Progenitor cell of endocrine pancreas (in vitro differentiated cells): ENCODE measurements around the gene COP1. TPM values are rescaled to one million over a fixed set of nuclear protein-coding genes. Genes with fewer than 3 reads are reported as not detected.

ENCODE experiments used
- DNase-seq: peaks from one replicate; pipeline ENCODE4 v3.0.0; 2021; ENCODE audit warnings: low spot score; ENCODE audit not compliant: unreplicated experiment
- H3K27ac Mint-ChIP-seq: 2 replicates; pipeline ENCODE4 v1.8.0; 2021; ENCODE audit warnings: mild to moderate bottlenecking, moderate library complexity, mixed read lengths
- H3K27me3 Mint-ChIP-seq: 2 replicates; pipeline ENCODE4 v1.8.0; 2021; ENCODE audit warnings: mixed read lengths
- H3K36me3 Mint-ChIP-seq: 2 replicates; pipeline ENCODE4 v1.8.0; 2022; ENCODE audit warnings: mixed read lengths; ENCODE audit not compliant: insufficient read depth
- H3K4me1 Mint-ChIP-seq: 2 replicates; pipeline ENCODE4 v1.8.0; 2021; ENCODE audit warnings: low read depth, mixed read lengths
- H3K4me3 Mint-ChIP-seq: 2 replicates; pipeline ENCODE4 v1.8.0; 2021; ENCODE audit warnings: low read depth, mild to moderate bottlenecking, moderate library complexity, mixed read lengths
- H3K9me3 Mint-ChIP-seq: 2 replicates; pipeline ENCODE4 v1.8.0; 2021; ENCODE audit warnings: low read depth, mixed read lengths
- CTCF ChIP-seq: fragments of 200-600 bp; sonication (generic); IDR thresholded peaks from one replicate; pipeline ENCODE4 v1.5.0; 2021; ENCODE audit warnings: antibody characterized with exemption, mild to moderate bottlenecking; ENCODE audit not compliant: unreplicated experiment
- total RNA-seq: library from RNA; stranded (reverse); gene quantifications from 2 replicates; pipeline ENCODE4 v1.2.1, GENCODE V29; 2021

Gene COP1
- total RNA-seq, 1 donor from 2014 or later, result 58.1 TPM

GRCh38 chr1:176227579-176227978 lies 20.5 kb upstream of the COP1 start:
- Mint-ChIP-seq H3K4me3 (no peak overlapping the region), H3K9me3 (peaks cover 3% of the 10 kb centered on the region), H3K36me3 (no peaks in the 10 kb centered on the region), H3K27ac (no peak overlapping the region), H3K27me3 (no peaks in the 10 kb centered on the region), H3K4me1 (peaks cover 6% of the 10 kb centered on the region)
- no peak for DNase-seq
- no peak for TF ChIP-seq CTCF

- TF ChIP-seq CTCF, result no peak
- Mint-ChIP-seq H3K27me3 (no peaks in the 10 kb centered on the region), H3K4me3 (no peak overlapping the region), H3K27ac (peak overlapping the region; percentile 42), H3K4me1 (peaks cover 6% of the 10 kb centered on the region), H3K9me3 (no peaks in the 10 kb centered on the region), H3K36me3 (no peaks in the 10 kb centered on the region)
- DNase-seq, result no peak
Observed at GRCh38 chr1:176225911-176226310, 18.8 kb upstream of the COP1 start.

- Mint-ChIP-seq H3K36me3 (no peaks in the 10 kb centered on the region), H3K27ac (no peak overlapping the region), H3K9me3 (no peaks in the 10 kb centered on the region), H3K27me3 (no peaks in the 10 kb centered on the region), H3K4me3 (no peak overlapping the region), H3K4me1 (peaks cover 6% of the 10 kb centered on the region)
- DNase-seq, result no peak
- TF ChIP-seq CTCF, result no peak
Observed at GRCh38 chr1:176225479-176225875, 18.4 kb upstream of the COP1 start.

GRCh38 chr1:176222196-176222595 lies 15.1 kb upstream of the COP1 start:
- DNase-seq, result no peak
- H3K27me3 Mint-ChIP-seq, result no peaks in the 10 kb centered on the region
- TF ChIP-seq CTCF, result no peak
- H3K9me3 Mint-ChIP-seq, result no peaks in the 10 kb centered on the region
- H3K4me1 Mint-ChIP-seq, result peaks cover 1% of the 10 kb centered on the region
- no peaks in the 10 kb centered on the region for H3K36me3 Mint-ChIP-seq
- H3K27ac Mint-ChIP-seq, result no peak overlapping the region
- H3K4me3 Mint-ChIP-seq, result no peak overlapping the region

GRCh38 chr1:176220100-176220689 lies 13.1 kb upstream of the COP1 start:
- H3K9me3 Mint-ChIP-seq, result no peaks in the 10 kb centered on the region
- H3K27me3 Mint-ChIP-seq, result no peaks in the 10 kb centered on the region
- no peak overlapping the region for H3K27ac Mint-ChIP-seq
- no peak for DNase-seq
- no peaks in the 10 kb centered on the region for H3K36me3 Mint-ChIP-seq
- peaks cover 1% of the 10 kb centered on the region for H3K4me1 Mint-ChIP-seq
- H3K4me3 Mint-ChIP-seq, result no peak overlapping the region
- TF ChIP-seq CTCF, result no peak
